SU-DHL-6 (cell line): ENCODE data around the gene RASD1.

Experiments used
- CTCF ChIP-seq: fragments of 200-600 bp; sonication (generic); IDR thresholded peaks from one replicate; pipeline ENCODE4 v1.5.1; 2017; ENCODE audit warnings: antibody characterized with exemption, mild to moderate bottlenecking, low read length, moderate library complexity; ENCODE audit not compliant: insufficient read depth, poor library complexity, severe bottlenecking
- EZH2phosphoT487 ChIP-seq: fragments of 200-600 bp; sonication (generic), shearing (Covaris generic); conservative IDR thresholded peaks from 2 replicates; pipeline ENCODE4 v1.6.1; 2018; ENCODE audit warnings: mild to moderate bottlenecking, antibody characterized with exemption, low read length, moderate library complexity, mixed read lengths

GRCh38 chr17:17503566-17504130 lies 7.5 kb upstream of the RASD1 start:
- TF ChIP-seq CTCF (no peak), EZH2phosphoT487 (no peak)
